Raji (cell line): ENCODE data around the gene SYN1.

Experiments used
- POLR2A ChIP-seq: IDR thresholded peaks from 2 replicates; pipeline ENCODE4 v1.6.1; 2011; ENCODE audit warnings: low read depth, low read length, control low read depth; ENCODE audit not compliant: insufficient read depth

SYN1 gene

GRCh38 chrX:47586043-47586787, 33.4 kb downstream of the SYN1 start:
- TF ChIP-seq POLR2A: no peak

GRCh38 chrX:47585273-47585672, 34.4 kb downstream of the SYN1 start:
- no peak for TF ChIP-seq POLR2A

DNA sequence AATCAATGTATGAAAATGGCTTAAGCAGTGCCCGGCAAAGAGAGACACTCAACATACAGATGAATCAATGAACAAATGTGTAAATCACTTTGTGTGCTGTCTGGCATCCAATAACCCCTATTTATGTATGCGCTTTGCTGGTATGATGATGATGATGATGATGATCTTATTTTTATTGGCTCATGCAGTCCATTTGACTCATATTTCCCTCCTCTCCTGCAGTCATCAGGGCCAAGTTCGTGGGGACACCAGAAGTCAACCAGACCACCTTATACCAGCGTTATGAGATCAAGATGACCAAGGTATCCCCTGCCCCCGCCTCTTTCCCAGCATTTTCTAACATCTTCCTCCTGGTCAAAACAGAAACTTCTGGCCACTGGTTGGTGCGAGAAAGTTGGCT, 34.9 kb downstream of the SYN1 start:
- TF ChIP-seq POLR2A: no peak

DNA sequence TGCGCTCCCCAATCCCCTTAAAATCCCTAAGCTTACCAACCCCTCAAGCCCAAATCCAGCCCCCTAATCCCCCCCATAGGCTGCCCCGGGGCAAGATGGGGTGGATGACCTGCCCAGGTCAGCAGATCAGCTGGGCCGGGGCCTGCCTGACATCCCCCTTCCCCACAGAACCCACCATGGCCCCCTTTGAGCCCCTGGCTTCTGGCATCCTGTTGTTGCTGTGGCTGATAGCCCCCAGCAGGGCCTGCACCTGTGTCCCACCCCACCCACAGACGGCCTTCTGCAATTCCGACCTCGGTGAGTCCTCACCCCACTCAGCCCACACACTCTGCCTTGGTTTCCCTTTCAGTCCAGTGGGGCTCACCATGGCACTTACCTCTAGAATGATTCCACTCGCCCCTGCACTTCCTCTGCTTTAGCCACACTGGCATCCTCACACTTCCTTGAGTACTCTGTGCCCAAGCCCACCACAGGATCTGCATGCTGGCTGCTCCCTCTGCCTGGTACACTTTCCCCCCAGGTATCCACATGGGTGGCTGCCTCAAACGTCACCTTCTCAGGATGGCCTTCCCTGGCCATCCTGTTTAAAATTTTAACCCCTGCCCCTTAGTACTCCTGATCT, 36.3 kb downstream of the SYN1 start:
- TF ChIP-seq POLR2A: no peak

GRCh38 chrX:47581731-47582647, 37.7 kb downstream of the SYN1 start, which contains the start of gene TIMP1:
Gene TIMP1, plus strand, starts transcription at chrX:47582436. Its CDS starts 980 bp downstream, at chrX:47583416.
- no peak for TF ChIP-seq POLR2A

- no peak for TF ChIP-seq POLR2A
Measured at GRCh38 chrX:47579537-47579936, 40.1 kb downstream of the SYN1 start.

DNA sequence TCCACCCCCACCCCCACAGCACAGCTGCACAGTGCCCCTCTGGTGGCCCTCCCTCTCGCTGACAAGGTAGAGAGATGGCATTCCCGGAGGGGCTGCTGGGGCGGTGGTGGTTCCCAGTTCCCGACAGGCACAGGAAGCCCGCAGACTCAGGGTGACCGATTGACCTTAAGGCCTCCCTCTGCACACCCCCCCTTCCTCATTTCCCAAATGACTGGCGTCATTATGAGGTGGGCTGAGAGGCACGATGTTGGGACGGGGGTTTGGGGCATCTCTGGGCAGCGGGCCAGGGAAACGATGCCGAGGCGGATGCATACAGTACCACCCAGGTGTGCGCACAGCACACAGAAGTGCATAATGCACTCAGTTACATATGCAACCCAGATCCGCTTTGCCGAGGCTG, 41.0 kb downstream of the SYN1 start:
- TF ChIP-seq POLR2A: no peak

DNA sequence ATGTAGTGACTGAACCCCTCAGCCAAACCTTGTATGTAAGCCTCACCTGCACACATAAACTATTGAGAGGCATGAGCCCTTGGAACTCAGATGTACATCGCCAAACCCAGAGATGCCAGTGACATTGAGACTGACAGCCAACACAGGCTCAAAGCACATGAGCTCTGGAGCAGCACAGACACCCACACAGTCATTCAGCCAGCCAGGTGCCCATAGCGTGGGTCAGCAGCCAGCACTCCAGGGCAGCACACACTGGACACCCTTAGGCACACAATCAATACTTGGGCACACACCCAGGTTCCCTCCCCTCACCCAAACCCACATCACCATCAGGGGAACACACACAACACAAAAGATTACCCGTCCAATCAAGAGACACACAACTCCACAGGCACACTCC, 41.8 kb downstream of the SYN1 start:
- TF ChIP-seq POLR2A: no peak

DNA sequence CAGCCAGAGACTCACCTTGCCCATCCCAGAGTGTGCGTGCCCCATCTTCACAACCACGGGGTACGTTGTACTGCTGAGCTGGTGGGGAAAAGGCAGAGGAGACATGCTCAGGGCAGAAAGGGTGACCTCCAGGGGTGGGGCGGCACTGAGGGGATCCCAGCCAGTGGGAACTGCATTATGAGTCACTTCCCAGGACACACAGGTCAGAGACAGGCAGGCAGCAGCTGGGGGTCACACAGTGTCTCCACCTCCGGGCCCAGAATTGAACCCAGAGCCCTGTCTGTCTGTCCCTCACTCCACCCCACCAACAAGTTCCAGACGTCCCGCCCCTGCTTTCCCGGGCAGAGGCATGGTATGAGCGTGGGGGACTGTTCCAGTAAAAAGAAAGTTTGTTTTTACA, 42.2 kb downstream of the SYN1 start:
- TF ChIP-seq POLR2A: no peak

- TF ChIP-seq POLR2A: no peak
Measured at GRCh38 chrX:47576021-47576898, 43.4 kb downstream of the SYN1 start.

- TF ChIP-seq POLR2A: no peak
Measured at GRCh38 chrX:47574547-47575301, 44.9 kb downstream of the SYN1 start.

- no peak for TF ChIP-seq POLR2A
Measured at GRCh38 chrX:47574076-47574546, 45.5 kb downstream of the SYN1 start.

DNA sequence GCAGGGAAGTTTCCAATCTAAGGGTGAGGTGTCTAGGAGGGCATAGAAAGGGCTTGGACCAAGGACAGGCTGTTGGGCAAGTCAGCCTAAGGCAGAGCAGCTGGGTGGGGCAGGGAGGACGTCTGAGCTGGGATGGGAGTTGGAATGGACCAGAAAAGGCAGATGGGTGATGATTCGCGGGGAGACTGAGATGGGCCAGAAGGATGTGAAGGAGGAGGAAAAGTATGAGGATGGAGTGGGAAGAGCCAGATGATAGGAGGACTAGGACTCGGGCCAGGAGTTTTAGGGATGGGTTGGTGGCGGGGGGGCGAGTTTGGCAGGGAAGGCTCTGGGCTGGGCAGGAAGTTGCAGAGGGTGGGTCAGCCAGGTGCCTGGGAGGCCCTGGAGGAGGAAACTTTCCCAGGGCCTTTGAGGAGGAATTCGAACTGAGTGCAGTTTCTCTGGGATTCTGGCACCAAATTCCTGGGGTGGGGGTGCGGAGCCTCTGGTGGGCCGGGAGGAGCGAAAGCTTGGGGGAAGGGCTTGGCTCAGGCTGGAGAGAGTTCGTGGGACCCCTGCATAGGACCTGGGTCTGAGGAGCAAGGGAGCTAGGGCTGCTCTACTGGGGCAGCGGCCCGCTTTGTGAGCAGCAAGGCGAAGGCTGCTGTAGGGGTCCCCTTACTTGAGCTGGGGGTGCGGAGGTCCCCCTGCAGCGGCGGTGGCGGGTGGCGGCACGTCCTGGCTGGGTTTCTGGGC, 46.1 kb downstream of the SYN1 start:
- TF ChIP-seq POLR2A: no peak
